Smooth muscle cell of the brain vasculature (primary cell): ENCODE data around the gene ATG16L2.
"Not testable (repeated sequence)": the region's sequence is repeated elsewhere in the genome, so short reads cannot be mapped to it uniquely, and the experiment has no call there.

Source experiments
- DNase-seq: peaks from one replicate; pipeline ENCODE4 v3.0.0-alpha.2; 2012; ENCODE audit warnings: low read depth, low spot score

The ATG16L2 gene

GRCh38 chr11:72842653-72843330 is 28.6 kb downstream of the ATG16L2 start:
- no peak for DNase-seq

- DNase-seq, result no peak
Measured at GRCh38 chr11:72844356-72844755, 30.1 kb downstream of the ATG16L2 start.

GRCh38 chr11:72848846-72849466 is 34.7 kb downstream of the ATG16L2 start:
- no peak for DNase-seq

- no peak for DNase-seq
Measured at GRCh38 chr11:72850832-72851231, 36.6 kb downstream of the ATG16L2 start.

GRCh38 chr11:72851726-72852125 is 37.5 kb downstream of the ATG16L2 start:
- no peak for DNase-seq

GRCh38 chr11:72856065-72856464 is 41.9 kb downstream of the ATG16L2 start:
- no peak for DNase-seq

- DNase-seq, result no peak
Measured at GRCh38 chr11:72856551-72857345, 42.5 kb downstream of the ATG16L2 start.

GRCh38 chr11:72858267-72858666 is 44.1 kb downstream of the ATG16L2 start:
- not testable (repeated sequence) for DNase-seq

GRCh38 chr11:72859126-72859525 is 44.9 kb downstream of the ATG16L2 start:
- DNase-seq, result no peak

GRCh38 chr11:72860010-72860409 is 45.8 kb downstream of the ATG16L2 start:
- no peak for DNase-seq

- DNase-seq, result no peak
Measured at GRCh38 chr11:72860592-72860991, 46.4 kb downstream of the ATG16L2 start.

- no peak for DNase-seq
Measured at GRCh38 chr11:72863091-72863490, 48.9 kb downstream of the ATG16L2 start.

GRCh38 chr11:72863916-72864315 is 49.7 kb downstream of the ATG16L2 start:
- DNase-seq, result no peak

GRCh38 chr11:72864702-72865655 is 50.8 kb downstream of the ATG16L2 start:
- no peak for DNase-seq

- DNase-seq, result no peak
Measured at GRCh38 chr11:72867970-72868369, 53.8 kb downstream of the ATG16L2 start.

GRCh38 chr11:72869831-72870230 is 55.6 kb downstream of the ATG16L2 start:
- no peak for DNase-seq

- no peak for DNase-seq
Measured at GRCh38 chr11:72871119-72871518, 56.9 kb downstream of the ATG16L2 start.

GRCh38 chr11:72872012-72872411 is 57.8 kb downstream of the ATG16L2 start:
- no peak for DNase-seq

GRCh38 chr11:72875736-72876135 is 61.5 kb downstream of the ATG16L2 start:
- DNase-seq, result no peak

- DNase-seq, result no peak
Measured at GRCh38 chr11:72876147-72876546, 61.9 kb downstream of the ATG16L2 start.
